Measurements from ENCODE around the gene SIK3.

GRCh38 chr11:117100556-117100955 is 2.3 kb upstream of the SIK3 start:
- no peak for TF ChIP-seq CTCF (IDR thresholded peaks at IDR 0.05)
- TF ChIP-seq ZFX (IDR thresholded peaks at IDR 0.05; ENCODE audit: borderline replicate concordance) = no peak
